ENCODE data around the gene OXCT2.
"Not testable (repeated sequence)": the region's sequence is repeated elsewhere in the genome, so short reads cannot be mapped to it uniquely, and the experiment has no call there.

OXCT2 gene

DNA sequence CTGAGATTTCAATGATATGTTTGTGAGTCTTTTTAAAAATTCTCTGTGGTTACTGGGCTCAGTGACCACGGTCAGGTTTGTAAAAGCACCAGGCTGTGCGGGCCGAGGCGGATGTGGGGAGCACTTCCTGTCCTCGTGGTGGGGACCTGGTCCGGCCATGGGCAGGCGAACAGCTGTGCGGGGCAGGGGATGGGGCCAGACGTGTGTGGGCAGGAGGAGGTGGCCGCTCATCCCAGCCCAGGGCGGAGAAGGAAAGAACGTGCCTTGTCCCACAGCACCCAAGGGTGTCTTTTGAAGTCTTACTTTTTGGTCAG, 5.2 kb upstream of the OXCT2 start:
- H3K4me3 ChIP-seq (ENCODE audit: low read depth, low read length), result no peak overlapping the region
- no peak for DNase-seq (ENCODE audit: low read depth, low spot score)
- in situ Hi-C loops (cut with HindIII; ENCODE audit: low sequenced_read_pairs), result no loop called here
- TF ChIP-seq, protein P1, sequence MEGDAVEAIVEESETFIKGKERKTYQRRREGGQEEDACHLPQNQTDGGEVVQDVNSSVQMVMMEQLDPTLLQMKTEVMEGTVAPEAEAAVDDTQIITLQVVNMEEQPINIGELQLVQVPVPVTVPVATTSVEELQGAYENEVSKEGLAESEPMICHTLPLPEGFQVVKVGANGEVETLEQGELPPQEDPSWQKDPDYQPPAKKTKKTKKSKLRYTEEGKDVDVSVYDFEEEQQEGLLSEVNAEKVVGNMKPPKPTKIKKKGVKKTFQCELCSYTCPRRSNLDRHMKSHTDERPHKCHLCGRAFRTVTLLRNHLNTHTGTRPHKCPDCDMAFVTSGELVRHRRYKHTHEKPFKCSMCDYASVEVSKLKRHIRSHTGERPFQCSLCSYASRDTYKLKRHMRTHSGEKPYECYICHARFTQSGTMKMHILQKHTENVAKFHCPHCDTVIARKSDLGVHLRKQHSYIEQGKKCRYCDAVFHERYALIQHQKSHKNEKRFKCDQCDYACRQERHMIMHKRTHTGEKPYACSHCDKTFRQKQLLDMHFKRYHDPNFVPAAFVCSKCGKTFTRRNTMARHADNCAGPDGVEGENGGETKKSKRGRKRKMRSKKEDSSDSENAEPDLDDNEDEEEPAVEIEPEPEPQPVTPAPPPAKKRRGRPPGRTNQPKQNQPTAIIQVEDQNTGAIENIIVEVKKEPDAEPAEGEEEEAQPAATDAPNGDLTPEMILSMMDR (IDR thresholded peaks at IDR 0.05; ENCODE audit: low read depth, low read length), result no peak

DNA sequence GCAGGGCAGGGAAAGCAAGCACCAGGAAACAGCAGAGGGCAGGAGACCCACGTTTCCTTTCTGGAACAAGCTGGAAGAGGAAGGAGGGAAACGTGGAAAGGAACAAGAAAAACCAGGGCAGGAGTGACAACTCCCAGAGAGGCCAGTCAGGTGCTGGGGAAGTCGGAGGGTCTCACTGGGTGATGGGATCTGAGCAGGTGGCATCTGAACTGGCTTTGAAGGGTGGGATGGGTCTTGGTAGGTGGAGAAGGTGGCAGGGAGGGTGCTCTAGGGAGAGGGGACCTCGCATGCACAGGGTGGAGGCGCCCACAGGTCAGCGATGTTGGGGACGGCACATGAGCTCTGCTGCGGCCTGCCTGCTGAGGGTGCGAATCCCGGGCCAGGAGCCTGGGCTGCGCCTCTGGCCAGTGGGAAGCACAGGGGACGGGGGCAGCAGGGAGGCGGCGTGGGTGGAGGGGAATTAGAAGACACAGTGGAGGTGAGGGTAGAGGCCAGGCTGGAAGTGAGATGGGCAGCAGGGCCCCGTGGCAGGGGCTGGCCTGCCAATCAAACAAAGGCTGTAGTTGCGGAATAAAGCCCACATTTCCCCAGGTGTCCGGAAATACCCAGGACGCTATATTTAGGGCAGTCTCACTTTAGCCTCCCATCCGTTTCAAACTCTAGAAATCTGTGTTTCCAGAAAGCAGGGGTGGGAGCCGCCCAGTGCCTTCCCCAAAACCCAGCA, 4.7 kb upstream of the OXCT2 start:
- in situ Hi-C loops (cut with HindIII; ENCODE audit: low sequenced_read_pairs); DNase-seq (ENCODE audit: low read depth, low spot score); H3K4me3 ChIP-seq (ENCODE audit: low read depth, low read length): not testable (repeated sequence)

DNA sequence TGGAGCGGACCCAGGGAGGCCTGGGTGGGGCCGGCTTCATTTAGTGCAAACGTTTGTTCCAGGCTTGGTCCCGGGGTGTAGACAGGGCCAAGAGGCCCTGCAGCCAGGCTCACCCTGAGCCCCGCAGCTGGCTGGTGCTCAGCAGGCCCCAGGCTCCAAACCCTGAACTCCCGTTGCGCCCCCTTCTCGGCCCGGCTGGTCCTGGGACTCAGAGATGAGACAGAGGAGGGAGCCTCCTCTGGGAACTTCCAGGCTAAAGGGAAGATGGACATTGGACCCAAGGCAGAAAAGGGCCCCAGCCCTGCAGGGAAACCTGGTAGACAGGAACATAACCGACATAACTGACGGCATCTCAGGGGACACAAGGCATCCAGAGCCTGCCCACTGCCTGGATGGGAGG, 4.0 kb upstream of the OXCT2 start:
- in situ Hi-C loops (cut with HindIII; ENCODE audit: low sequenced_read_pairs); H3K4me3 ChIP-seq (ENCODE audit: low read depth, low read length); DNase-seq (ENCODE audit: low read depth, low spot score): not testable (repeated sequence)

DNA sequence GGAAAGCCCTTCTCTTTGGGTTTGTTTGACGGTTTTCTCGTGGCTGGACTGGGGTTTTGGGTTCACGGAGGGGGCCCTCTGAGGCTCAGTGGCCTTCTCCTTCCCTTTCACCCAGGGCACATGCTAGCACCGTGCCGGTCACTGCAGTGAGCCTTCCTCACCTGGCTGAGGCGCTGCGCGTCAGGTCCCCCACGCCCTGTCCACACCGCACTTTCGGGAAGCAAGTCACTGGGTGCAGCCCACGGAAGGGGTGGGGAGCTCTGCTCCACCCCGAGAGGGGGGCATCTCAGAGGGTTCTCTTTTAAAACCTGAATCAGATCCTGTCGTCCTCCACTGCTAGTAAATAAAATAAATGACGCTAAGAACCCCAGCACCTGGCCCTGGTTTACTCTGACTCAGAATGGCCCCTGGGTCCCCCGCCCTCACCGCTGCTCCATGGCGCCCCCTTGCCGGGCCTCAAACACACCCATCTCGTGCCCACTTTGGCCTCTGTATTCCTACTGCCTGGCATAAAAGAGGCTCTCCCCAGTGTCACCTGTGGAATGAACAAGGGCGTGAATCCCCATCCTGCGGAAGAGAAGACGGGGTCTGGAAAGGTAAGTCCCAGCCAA, 2.3 kb upstream of the OXCT2 start:
- H3K4me3 ChIP-seq (ENCODE audit: low read depth, low read length); DNase-seq (ENCODE audit: low read depth, low spot score); in situ Hi-C loops (cut with HindIII; ENCODE audit: low sequenced_read_pairs): not testable (repeated sequence)

DNA sequence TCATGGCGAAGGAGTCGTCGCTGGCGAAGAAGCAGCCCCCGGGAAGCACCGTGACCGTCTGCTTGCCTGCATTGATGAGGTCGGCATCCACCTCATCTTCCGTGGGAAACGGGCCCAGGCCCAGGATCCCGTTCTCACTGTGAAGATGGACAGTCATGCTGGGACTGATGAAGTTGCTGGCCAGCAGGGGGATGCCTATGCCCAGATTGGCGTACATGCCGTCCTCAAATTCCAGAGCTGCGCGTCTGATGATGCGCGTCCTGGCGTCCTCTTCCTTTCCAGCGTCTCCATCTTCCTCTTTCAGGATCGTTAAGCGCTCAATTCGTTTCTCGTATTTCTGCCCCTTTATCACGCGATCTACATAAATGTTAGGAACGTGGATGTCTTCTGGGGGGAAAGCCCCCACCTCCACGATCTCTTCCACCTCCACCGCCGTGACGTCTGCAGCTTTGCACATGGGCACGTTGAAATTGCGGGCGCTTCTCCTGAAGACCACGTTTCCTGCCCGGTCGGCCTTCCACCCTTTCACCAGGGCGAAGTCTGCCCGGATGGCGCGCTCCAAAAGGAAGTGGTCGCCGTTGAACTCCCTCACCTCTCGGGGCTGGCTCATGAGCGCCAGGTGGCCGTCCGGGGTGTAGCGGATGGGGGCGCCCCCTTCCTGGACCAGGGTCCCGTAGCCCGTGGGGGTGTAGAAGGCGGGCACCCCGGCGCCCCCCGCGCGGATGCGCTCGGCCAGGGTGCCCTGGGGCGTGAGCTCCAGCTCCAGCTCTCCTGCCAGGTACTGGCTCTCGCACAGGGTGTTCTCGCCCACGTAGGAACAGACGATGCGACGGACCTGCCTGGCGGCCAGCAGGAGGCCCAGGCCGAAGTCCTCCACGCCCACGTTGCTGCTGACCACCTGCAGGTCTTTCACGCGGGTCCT, 787 bp downstream of the OXCT2 start:
- DNase-seq (ENCODE audit: low read depth, low spot score); H3K4me3 ChIP-seq (ENCODE audit: low read depth, low read length); in situ Hi-C loops (cut with HindIII; ENCODE audit: low sequenced_read_pairs): not testable (repeated sequence)

DNA sequence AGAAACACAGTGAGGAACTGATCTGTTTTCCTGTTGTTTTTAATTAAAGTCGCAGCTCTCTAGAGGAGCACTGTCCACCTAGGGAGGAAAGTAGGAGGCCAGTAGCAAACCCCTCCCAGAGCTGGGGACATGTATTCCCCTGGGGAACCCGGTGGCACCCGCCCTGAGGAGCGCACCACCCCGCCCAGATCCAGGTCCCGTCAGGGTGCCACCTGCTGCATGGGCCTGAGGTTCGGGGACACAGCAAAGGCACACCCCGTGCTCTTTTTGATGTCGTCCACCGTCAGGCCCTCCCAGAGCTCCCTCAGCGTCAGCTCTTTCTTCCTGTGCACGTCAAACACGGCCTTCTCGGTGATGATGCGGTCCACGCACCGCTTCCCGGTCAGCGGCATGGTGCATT, 1.6 kb downstream of the OXCT2 start:
- DNase-seq (ENCODE audit: low read depth, low spot score); in situ Hi-C loops (cut with HindIII; ENCODE audit: low sequenced_read_pairs); H3K4me3 ChIP-seq (ENCODE audit: low read depth, low read length): not testable (repeated sequence)

DNA sequence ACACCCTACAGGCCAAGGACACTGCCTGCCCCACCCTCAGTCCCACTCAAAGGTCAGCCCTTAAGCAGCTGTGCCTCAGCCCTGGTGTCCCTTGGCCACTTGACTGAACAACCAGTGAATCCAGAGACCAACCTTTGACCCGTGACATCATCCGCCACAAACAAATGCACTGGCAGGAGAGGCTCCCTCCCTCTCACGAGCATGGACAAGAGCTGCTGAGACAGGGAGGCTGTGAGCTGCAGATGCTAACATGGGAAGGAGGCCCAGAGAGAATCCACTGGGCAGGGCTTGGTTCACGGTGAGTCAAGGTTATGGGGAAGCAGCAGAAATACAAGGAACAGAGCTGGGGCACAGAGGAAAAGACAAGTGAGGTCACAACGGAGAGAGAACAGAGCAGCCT, 4.7 kb downstream of the OXCT2 start:
- H3K4me3 ChIP-seq (ENCODE audit: low read depth, low read length); DNase-seq (ENCODE audit: low read depth, low spot score); in situ Hi-C loops (cut with HindIII; ENCODE audit: low sequenced_read_pairs): not testable (repeated sequence)

DNA sequence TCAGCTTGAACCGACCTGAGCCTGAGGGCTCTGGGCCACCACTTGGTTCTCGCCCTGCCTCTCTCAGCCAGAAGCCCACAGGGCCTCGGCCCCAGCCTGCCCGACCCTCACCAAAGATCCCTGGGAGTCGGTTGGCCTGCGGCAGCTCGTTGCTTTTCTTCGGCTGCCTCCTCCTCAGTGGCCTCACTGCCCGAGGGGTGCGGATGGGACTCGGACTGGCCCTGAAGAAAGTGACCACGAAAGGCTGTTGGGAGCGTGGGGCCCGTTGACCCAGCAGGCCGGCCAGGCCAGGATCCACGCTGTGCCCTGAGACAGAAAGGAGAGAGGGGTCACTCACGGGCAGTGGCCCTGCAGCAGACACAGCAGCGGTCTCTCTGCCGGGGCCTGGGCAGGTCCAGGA, 6.6 kb downstream of the OXCT2 start:
- in situ Hi-C loops (cut with HindIII; ENCODE audit: low sequenced_read_pairs); H3K4me3 ChIP-seq (ENCODE audit: low read depth, low read length); DNase-seq (ENCODE audit: low read depth, low spot score): not testable (repeated sequence)

DNA sequence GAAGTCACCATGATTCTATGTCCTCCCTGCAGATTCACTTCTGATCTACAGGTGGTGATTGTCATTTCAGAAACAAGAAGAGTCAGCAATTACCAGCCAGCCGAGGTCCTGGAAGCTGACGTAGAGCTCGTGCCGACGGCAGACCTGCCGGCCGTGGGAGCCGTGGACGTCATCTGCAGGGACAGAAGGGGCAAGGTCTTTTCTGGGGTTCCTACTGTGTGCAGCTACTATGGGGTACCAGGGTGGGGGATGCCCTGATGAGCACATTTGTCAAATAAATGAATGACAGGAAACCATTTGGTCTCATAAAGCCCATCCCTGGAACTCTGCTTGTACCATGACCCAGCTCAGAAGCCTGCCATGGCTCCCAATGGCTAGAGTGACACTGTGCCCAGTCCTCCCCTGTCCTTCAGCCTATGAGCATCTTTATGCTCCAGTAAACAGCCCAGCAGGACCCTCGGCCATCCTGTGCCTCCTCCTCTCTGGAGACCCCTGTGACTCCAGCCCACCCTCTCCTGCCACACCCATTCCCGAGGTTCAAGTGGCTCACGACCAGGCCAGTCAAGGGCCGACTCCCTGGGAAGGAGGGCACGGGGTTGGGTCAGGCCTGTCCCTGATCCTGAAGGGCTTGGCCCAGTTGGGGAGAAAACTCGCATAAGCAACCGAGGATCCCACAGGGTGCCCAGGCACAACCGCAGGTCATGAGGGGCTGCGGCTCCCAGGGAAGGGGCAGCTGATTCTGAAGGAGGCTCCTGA, 7.4 kb downstream of the OXCT2 start:
- H3K4me3 ChIP-seq (ENCODE audit: low read depth, low read length); DNase-seq (ENCODE audit: low read depth, low spot score); in situ Hi-C loops (cut with HindIII; ENCODE audit: low sequenced_read_pairs): not testable (repeated sequence)

DNA sequence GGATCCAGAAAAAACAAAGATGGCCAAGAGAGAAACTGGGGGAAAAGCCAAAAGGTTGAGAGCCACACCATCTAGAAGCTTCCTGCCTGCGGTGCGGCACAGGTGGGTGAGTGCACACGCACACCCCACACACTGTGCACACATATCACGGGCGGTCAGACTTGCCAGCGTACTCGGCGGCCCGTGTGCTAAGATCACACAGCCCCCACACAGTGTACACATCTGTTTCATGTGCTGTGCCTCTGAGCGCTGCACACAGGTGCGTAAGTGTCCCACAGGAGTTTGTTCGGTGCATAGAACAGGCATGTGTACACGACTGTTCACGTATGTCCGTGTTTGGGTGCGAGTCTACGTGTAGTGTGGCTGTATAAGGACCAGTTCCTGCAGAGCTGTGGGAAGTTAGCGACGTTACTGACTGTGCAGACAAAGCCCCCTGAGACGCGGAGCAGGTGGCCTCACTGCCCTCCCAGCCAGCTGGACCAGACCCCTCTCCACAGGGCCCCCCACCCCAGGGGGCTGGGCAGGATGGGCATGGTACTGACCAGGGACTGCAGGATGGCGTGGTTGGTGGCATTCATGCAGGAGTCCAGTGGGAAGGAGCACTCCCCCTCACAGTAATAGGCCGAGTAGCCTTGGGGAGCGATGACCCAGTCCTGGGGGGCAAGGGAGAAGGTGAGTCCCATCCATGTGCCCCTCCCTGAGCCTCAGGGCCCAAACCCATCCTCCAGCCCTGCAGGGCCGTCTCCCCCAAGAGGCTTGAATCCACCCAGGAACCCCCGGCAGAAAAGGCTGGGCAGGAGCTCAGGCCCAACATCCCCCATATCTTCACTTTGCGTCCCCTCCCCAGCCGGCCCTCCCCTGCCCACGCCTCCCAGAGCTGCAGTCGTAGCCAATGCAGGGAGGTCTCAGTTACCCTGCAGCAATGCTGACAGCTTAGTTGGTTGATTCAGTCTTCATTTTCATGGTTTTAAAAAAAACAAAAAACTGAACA, 8.3 kb downstream of the OXCT2 start:
- in situ Hi-C loops (cut with HindIII; ENCODE audit: low sequenced_read_pairs), result no loop called here
- TF ChIP-seq, protein P1 (IDR thresholded peaks at IDR 0.05; ENCODE audit: low read depth, low read length), result no peak
- no peak overlapping the region for H3K4me3 ChIP-seq (ENCODE audit: low read depth, low read length)
- DNase-seq (ENCODE audit: low read depth, low spot score), result no peak

Data from astrocyte of the spinal cord (primary cell).